Amniotic stem cell (primary cell): ENCODE data around the gene SNX8.

Experiments used
- DNase-seq: peaks from one replicate; lab custom pipeline; 2025; lab: John Stamatoyannopoulos, UW

SNX8 gene

GRCh38 chr7:2243458-2243857, 70.8 kb downstream of the SNX8 start:
- DNase-seq: no peak

DNA sequence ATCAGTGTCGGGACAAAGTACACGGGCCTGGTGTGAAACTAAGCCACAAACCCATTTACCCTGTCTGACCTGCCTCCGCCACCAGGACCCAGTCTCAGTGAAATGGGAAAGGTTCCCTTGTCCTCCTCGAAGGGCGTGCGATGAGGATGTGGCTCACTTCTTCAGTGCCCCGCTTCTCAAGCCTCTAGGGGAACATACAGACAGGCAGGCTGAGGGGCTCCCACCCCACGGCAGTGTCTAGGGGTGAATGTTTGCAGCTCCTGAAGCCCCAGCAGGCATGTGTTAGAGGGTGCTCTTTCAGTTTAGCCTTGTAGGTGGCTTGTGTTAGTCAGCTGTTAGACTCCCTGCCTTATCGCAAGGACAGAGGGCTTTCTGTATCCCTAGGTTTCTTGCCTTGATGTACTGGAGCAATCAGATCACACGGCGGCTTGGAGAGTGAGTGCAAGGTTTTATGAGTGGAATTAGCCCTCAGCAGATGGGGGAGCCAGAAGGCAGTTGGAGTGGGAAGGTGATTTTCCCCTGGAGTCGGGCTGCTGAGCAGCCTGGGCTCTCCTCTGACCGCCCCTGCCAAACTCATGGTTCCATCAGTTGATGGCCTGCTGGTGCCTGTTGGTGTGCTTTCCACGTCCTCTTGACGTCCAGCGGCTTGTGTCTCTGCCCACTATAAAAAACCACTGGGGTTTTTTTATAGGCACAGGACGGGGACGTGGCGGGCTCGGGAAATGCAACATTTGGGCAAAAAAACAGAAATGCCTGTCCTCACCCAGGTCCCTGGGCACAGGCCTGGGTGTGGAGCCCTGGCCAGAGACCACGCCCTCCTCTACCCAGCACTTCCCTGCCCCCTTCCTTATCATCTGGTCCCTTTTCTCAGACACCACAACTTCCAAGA, 71.5 kb downstream of the SNX8 start:
- DNase-seq: no peak

GRCh38 chr7:2241580-2242540, 72.4 kb downstream of the SNX8 start, which contains the start of the genes MRM2 and NUDT1:
TSS of gene MRM2 (minus strand) at chr7:2242205. CDS start at chr7:2242169, 36 bp downstream.
TSS of gene NUDT1 (plus strand) at chr7:2242226. CDS start at chr7:2244575, 2,349 bp downstream.
- DNase-seq: peak; percentile 44

DNA sequence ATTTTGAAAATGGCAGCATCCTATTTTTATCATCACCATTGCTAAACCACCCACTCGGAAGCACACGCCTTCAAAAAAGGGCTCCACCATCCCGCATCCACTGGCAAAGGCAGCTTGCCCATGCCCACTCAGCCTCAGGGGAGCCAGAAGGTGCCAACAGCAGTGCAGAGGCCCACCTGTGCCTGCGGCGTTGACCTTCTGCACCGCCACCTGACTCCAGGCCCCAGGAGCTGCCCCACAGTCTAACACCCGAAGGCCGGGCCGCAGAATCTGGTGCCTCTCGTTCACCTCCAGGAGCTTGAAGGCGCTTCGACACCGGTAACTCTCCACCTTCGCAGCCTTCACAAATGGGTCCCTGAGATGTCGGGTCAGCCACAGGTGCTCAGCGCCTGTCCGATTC, 75.0 kb downstream of the SNX8 start:
- no peak for DNase-seq

DNA sequence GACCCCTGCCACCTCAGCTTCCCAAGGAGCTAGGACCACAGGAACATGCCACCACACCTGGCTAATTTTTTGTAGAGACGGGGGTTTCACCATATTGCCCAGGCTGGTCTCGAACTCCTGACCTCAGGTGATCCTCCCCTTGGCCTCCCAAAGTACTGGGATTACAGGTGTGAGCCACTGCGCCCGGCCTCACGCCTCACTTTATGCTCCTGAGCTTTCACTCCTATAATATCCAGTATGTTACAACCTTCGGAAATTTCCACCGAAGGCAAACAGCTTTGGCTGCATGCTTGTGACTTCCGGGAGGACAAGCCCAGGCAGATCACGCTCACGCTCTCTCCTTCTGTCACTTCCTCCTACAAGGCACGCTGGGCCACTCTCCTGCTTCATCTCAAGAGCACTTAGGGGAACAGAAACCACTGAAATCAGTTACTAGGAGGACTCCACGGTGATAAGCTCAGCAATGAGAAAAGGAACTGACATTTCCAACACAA, 77.1 kb downstream of the SNX8 start:
- no peak for DNase-seq

GRCh38 chr7:2233926-2234325, 80.3 kb downstream of the SNX8 start:
- no peak for DNase-seq

- DNase-seq: peak; percentile 85
Observed at GRCh38 chr7:2232766-2233520, 81.3 kb downstream of the SNX8 start, which contains the start of gene MAD1L1. TSS of gene MAD1L1 (minus strand) at chr7:2232945. CDS start at chr7:2230133, 2,812 bp downstream.

DNA sequence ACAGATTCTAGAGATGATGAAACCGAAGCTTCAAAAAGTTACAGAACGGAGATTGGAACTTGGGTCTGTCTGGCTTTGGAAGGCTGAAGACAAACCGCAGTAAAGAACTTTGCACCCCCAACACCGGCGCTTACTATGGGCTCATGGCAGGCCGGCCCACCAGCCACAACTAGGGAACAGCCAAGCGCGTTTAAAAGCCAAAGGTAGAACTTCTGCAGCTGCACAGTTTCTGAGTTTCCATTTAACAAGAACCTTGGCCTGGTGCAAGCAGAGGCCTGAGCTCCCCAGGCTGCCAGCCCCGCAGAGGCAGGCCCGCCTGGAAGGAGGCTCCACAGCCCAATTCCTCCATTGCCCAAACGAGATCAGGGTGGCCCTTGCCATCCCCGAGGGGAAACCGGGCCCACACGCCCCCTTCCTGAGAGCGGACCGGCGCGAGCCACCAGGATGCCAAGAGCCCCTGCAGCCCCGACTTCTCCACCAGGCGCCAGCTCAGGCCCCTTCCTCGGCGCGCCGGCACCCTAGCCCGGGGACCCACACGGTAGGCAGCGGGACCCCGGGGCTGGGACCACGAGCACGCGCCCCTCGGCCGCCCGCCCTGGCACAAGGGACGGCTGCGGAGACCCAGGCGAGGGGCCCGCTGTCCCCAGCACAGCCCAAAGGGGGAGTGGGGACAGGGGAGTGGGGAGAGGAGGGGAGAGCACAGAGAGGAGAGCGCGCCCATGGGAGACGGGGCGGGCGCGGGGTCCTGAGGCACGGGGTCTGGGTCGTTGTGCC, 82.1 kb downstream of the SNX8 start:
- no peak for DNase-seq

DNA sequence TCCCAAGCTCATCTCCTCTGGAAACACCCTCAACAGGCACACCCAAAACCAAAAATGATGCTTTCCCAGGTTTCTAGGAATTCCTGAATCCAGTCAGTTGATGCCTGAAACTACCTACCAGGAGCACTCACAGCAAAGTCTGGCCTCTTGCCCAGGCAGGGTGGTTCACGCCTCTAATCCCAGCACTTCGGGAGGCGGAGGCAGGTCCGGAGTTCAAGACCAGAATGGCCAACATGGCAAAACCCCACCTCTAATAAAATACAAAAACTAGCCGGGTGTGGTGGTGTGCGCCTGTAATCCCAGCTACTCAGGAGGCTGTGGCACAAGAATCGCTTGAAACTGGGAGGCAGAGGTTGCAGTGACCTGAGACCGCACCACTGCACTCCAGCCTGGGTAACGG, 83.4 kb downstream of the SNX8 start:
- DNase-seq: no peak

DNA sequence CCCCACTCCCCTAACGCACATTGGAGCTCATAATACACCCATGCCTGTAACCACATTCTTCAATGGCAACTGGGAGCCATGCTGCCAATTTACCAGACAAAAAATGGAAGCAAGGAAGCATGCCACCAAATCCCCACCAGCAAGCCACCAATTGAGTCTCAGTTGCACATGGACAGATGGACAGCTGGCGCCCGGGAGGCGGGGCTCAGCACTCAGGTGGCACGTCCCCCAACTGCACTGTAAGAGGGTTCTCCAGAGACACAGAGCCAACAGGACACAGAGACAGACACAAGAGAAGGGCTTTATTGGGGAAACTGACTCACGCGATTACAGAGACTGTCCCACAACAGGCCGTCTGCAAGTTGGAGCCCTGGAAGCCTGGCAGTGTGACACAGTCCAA, 84.0 kb downstream of the SNX8 start:
- no peak for DNase-seq

DNA sequence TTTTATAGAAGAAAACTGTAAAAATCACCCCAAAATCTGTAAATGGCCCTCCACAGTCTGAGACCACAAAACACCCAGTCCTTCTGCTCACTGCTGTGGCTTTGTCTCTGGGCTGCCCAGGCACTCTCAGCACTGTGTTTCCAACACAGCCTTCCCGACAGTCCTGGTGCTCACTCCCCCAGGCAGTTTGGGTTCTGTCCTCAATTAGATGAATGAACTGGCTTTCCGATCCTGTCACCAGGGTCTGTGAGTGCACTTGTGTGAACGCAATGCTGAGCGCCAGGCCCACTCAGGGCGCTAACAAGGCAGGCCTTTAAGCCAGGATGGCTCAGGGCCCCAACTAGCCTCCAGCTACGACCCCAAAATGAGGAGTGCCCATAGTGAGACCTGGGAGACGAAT, 84.8 kb downstream of the SNX8 start:
- DNase-seq: no peak

GRCh38 chr7:2228921-2229320, 85.3 kb downstream of the SNX8 start:
- no peak for DNase-seq

- DNase-seq: no peak
Observed at GRCh38 chr7:2227699-2228098, 86.5 kb downstream of the SNX8 start.

GRCh38 chr7:2225830-2226229, 88.4 kb downstream of the SNX8 start:
- DNase-seq: no peak

DNA sequence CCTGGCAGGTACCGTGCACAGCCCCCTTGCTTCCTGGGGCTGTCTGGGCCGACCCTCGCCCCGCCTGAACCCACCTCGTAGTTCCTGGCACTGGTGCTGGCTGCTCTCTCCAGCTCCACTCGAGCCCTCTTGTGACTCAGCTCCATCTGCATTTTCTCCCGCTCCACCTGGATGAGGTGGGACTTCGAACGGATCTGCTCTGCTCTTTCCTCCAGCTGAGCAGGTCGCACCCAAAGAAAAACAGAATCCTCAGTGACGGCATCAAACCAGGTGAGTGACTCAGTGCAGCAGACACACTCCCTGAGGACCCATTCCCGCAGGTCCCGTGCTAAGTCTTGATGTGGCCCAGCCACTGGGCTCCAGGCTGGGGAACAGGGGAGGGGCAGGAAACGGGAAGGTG, 88.9 kb downstream of the SNX8 start:
- no peak for DNase-seq

- DNase-seq: no peak
Observed at GRCh38 chr7:2224934-2225333, 89.3 kb downstream of the SNX8 start.

- no peak for DNase-seq
Observed at GRCh38 chr7:2224491-2224928, 89.7 kb downstream of the SNX8 start.

DNA sequence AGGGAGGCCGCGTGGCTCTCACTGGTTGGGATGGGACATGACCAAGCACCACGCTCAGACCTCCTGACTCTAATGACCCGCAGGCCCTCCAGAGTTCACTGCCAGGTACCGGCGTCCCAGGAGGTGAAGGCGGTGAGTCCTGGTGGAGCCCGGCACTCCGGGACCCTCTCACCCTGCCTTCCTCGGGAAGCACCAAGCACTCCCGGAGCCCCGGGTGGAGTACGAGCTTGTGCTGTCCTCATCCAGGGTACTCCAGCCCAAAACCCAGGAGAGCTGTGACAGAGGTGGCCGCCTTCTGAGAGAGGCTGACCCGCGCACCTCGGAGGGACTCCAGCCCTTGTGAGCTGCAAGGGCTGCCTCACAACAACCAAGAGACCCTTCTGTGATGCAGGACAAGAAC, 90.9 kb downstream of the SNX8 start:
- DNase-seq: no peak

- DNase-seq: no peak
Observed at GRCh38 chr7:2222516-2222915, 91.7 kb downstream of the SNX8 start.

DNA sequence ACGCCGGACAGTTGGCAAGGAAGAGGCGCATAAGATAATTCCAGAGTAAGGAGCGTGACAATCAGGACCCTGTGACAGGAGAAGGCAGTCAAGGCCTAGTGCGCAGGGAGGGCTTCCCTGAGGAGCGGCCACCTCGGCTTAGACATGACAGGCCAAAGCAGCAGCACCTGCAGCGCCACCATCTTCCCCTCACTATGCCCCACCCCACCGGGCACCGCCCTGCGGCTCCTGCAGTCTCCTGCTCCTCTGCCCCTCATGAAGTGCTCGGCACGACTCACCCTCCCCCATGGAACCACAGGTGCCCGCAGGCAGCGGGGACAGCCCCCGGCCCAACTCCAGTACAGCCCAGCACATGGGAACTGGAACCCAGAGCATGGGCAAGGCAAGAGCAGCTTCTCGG, 93.3 kb downstream of the SNX8 start:
- no peak for DNase-seq

DNA sequence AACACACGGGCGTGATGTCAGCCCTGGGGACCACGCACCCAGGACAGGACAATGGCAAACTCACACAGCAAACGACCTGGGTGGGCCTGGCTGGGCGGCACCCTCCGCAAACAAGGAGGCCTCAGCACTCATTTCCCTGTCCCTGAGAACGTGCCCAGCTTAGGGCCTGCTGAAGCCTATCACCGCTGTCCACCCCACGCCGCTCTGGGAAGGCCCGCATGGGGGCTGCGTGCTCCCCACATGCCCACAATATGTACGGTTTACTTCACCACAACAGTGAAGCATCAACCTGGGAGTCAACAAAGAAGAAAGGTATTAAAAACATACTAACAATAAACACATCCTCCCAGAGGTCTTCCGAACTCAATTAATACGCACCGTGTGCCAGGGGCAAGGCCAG, 93.7 kb downstream of the SNX8 start:
- no peak for DNase-seq
